D721Med (cell line): Measurements from ENCODE around the gene SNAP91.
A peak's percentile ranks its signal among the peaks of the same experiment; 100 is the strongest.
"Not testable (repeated sequence)": the region's sequence is repeated elsewhere in the genome, so short reads cannot be mapped to it uniquely, and the experiment has no call there.

Experiments
- DNase-seq: peaks from one replicate; pipeline ENCODE4 v3.0.0; 2011; ENCODE audit warnings: low spot score; ENCODE audit not compliant: insufficient read length
- FAIRE-seq: peaks from 2 replicates; lab custom pipeline; 2011; peaks lifted over from hg19 to GRCh38; lab: Jason Lieb, UNC
- CTCF ChIP-seq: IDR thresholded peaks from 2 replicates; pipeline ENCODE4 v1.5.1; 2012; ENCODE audit warnings: mild to moderate bottlenecking, control low read depth; ENCODE audit not compliant: insufficient read depth; ENCODE audit errors: missing control alignments

Gene SNAP91

GRCh38 chr6:83556871-83557270, 152.0 kb downstream of the SNAP91 start:
- DNase-seq (no peak), FAIRE-seq (no peak)
- TF ChIP-seq CTCF: no peak

- not testable (repeated sequence) for DNase-seq, FAIRE-seq
Measured at GRCh38 chr6:83551748-83552147, 157.2 kb downstream of the SNAP91 start.

GRCh38 chr6:83550482-83550881, 158.4 kb downstream of the SNAP91 start:
- FAIRE-seq, DNase-seq: not testable (repeated sequence)

- DNase-seq (no peak), FAIRE-seq (no peak)
- TF ChIP-seq CTCF: no peak
Measured at GRCh38 chr6:83546636-83547035, 162.3 kb downstream of the SNAP91 start.

GRCh38 chr6:83539678-83540077, 169.2 kb downstream of the SNAP91 start:
- DNase-seq (no peak), FAIRE-seq (no peak)
- no peak for TF ChIP-seq CTCF

GRCh38 chr6:83536647-83537589, 172.0 kb downstream of the SNAP91 start:
- no peak for TF ChIP-seq CTCF
- FAIRE-seq: no peak

GRCh38 chr6:83536034-83536646, 172.8 kb downstream of the SNAP91 start:
- DNase-seq (no peak), FAIRE-seq (no peak)
- TF ChIP-seq CTCF: peak; percentile 66

More at GRCh38 chr6:83536647-83537589, 172.0 kb downstream of the SNAP91 start:
- DNase-seq: no peak
